RWPE2 (cell line): ENCODE results near the gene MRPL47.

Experiments used
- ATAC-seq: fragments of 200-7000 bp; cut with Tn5 transposase; 3 replicates; pipeline ENCODE4 v1.9.1; 2021; ENCODE audit warnings: low read depth
- DNase-seq: peaks from one replicate; pipeline ENCODE4 v3.0.0-alpha.2; 2020; ENCODE audit warnings: low spot score
- H3K27ac ChIP-seq: fragments of 450-650 bp; 2 replicates; pipeline ENCODE4 v1.5.1; 2017; ENCODE audit warnings: mild to moderate bottlenecking; ENCODE audit not compliant: poor library complexity, severe bottlenecking
- H3K27me3 ChIP-seq: fragments of 250-450 bp; sonication (Bioruptor Pico); 2 replicates; pipeline ENCODE4 v1.5.1; 2021; ENCODE audit warnings: mild to moderate bottlenecking, moderate library complexity; ENCODE audit not compliant: insufficient read depth, poor library complexity, severe bottlenecking
- H3K36me3 ChIP-seq: fragments of 250-450 bp; sonication (Bioruptor Pico); 2 replicates; pipeline ENCODE4 v1.5.1; 2020; ENCODE audit warnings: low read depth, mild to moderate bottlenecking, moderate library complexity
- H3K4me1 ChIP-seq: fragments of 250-450 bp; sonication (Bioruptor Pico); 2 replicates; pipeline ENCODE4 v1.5.1; 2021; ENCODE audit warnings: mild to moderate bottlenecking, moderate library complexity; ENCODE audit not compliant: insufficient read depth, poor library complexity, severe bottlenecking
- H3K4me3 ChIP-seq: fragments of 250-450 bp; sonication (Bioruptor Pico); 2 replicates; pipeline ENCODE4 v1.5.1; 2021; ENCODE audit warnings: mild to moderate bottlenecking, moderate library complexity; ENCODE audit not compliant: severe bottlenecking
- H3K9me3 ChIP-seq: fragments of 250-450 bp; sonication (Bioruptor Pico); 2 replicates; pipeline ENCODE4 v1.5.1; 2021; ENCODE audit warnings: mild to moderate bottlenecking, moderate library complexity; ENCODE audit not compliant: severe bottlenecking
- TF ChIP-seq, protein P1 (sequence below): fragments of 450-650 bp; IDR thresholded peaks from one replicate; pipeline ENCODE4 v1.5.1; 2017; ENCODE audit warnings: mild to moderate bottlenecking, moderate library complexity; ENCODE audit not compliant: poor library complexity, severe bottlenecking

Gene MRPL47

DNA sequence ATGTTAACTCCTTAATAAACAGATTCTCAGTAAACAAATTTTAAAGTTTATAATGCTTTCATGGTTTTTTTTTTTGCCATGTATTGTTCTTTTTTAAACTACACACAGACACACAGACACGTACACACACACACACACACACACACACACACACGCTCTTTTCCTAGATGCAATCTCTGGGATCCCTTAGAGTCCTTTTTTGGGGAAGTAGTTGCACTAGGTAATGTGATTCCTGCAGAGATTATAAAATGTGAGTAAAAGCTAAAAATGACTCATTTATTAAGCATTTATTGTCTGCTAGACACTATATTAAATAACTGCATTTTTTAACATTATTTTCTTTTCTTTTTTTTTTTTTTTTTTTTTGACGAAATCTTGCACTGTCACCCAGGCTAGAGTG is 20.0 kb upstream of the MRPL47 start:
- Histone ChIP-seq H3K36me3 (peaks cover 54% of the 10 kb centered on the region), H3K4me1 (no peaks in the 10 kb centered on the region), H3K4me3 (no peak overlapping the region), H3K27ac (no peak overlapping the region), H3K9me3 (no peaks in the 10 kb centered on the region), H3K27me3 (no peaks in the 10 kb centered on the region)
- TF ChIP-seq, protein P1, sequence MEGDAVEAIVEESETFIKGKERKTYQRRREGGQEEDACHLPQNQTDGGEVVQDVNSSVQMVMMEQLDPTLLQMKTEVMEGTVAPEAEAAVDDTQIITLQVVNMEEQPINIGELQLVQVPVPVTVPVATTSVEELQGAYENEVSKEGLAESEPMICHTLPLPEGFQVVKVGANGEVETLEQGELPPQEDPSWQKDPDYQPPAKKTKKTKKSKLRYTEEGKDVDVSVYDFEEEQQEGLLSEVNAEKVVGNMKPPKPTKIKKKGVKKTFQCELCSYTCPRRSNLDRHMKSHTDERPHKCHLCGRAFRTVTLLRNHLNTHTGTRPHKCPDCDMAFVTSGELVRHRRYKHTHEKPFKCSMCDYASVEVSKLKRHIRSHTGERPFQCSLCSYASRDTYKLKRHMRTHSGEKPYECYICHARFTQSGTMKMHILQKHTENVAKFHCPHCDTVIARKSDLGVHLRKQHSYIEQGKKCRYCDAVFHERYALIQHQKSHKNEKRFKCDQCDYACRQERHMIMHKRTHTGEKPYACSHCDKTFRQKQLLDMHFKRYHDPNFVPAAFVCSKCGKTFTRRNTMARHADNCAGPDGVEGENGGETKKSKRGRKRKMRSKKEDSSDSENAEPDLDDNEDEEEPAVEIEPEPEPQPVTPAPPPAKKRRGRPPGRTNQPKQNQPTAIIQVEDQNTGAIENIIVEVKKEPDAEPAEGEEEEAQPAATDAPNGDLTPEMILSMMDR, result no peak
- no peak for DNase-seq
- no peak for ATAC-seq

DNA sequence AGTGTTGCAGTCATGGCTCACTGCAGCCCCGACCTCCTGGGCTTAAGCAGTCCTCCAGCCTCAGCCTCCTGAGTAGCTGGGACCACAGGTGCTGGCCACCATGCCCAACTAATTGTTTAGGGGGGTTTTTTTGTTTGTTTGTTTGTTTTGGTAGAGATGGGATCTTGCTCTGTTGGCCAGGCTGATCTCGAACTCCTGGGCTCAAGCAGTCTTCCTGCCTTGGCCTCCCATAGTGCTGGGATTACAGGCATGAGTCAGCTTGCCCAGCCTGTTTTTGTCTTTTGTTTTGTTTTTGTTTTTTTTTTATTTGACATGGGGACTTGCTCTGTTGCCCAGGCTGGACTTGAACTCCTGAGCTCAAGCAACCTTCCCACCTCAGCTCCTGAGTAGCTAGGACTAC is 17.6 kb upstream of the MRPL47 start:
- Histone ChIP-seq H3K4me1 (no peaks in the 10 kb centered on the region), H3K4me3 (no peak overlapping the region), H3K27me3 (no peaks in the 10 kb centered on the region), H3K36me3 (peaks cover 78% of the 10 kb centered on the region), H3K27ac (no peak overlapping the region), H3K9me3 (no peaks in the 10 kb centered on the region)
- no peak for DNase-seq
- ATAC-seq, result no peak
- TF ChIP-seq, protein P1, result no peak

DNA sequence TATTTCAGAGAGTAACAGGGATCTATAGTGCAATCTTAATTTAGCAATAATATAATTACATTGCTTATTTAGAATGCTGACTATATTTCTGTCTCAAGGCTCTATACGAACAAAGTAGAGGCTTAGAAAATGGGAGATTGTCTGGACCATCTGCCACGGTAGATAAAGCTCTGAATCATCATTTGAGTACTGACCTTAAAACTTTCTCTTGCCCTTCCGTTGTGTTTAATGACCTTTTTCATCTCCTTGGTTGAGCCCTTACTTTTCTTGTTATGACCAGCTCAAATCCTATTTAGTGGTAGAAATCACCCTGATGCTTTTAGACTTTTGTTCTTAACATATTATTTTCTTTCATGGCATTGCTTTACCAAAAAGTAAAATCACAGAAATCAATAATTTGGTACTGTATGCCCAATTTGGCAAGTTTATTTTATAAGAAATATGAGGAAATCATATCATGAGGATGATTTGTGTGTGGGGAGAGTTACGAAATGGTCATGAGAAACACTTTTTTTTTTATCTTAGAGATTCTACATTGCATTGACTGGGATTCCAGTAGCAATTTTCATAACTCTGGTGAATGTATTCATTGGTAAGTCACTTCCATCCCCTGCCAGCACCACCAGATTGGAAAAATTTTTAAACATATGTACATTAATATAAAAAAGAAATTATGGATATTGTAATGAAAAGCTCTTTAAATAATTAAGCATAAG is 11.2 kb upstream of the MRPL47 start:
- no peak overlapping the region for H3K4me3 ChIP-seq
- no peaks in the 10 kb centered on the region for H3K27me3 ChIP-seq
- DNase-seq (no peak), ATAC-seq (no peak)
- no peaks in the 10 kb centered on the region for H3K9me3 ChIP-seq
- H3K27ac ChIP-seq, result no peak overlapping the region
- H3K4me1 ChIP-seq, result peaks cover 6% of the 10 kb centered on the region
- H3K36me3 ChIP-seq, result peaks cover 68% of the 10 kb centered on the region
- TF ChIP-seq, protein P1, result no peak

DNA sequence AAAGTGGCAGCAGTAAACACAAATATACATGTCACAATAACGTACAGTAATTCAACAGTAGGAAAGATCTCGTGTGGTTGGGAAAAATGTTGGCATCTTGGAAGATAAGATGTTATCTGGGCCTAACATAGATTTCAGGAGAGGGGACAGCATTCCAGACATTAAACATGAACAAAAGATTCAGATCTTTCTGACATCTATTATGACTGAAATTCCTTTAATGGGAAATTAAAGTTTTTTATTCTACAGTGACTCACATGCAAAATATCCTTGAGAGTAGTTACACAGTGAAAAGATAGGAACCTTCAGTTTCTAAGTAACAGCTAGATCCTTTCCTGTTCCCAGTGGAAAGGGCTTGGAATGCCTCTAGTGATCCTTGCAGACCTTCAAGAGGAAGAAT is 9.4 kb upstream of the MRPL47 start:
- Histone ChIP-seq H3K27me3 (no peaks in the 10 kb centered on the region), H3K36me3 (peaks cover 67% of the 10 kb centered on the region), H3K9me3 (no peaks in the 10 kb centered on the region), H3K4me1 (peaks cover 6% of the 10 kb centered on the region), H3K4me3 (no peak overlapping the region), H3K27ac (no peak overlapping the region)
- no peak for DNase-seq
- 0 out of 3 replicates have a peak, but pooled peaks have one; percentile 35 for ATAC-seq
- TF ChIP-seq, protein P1, result no peak

DNA sequence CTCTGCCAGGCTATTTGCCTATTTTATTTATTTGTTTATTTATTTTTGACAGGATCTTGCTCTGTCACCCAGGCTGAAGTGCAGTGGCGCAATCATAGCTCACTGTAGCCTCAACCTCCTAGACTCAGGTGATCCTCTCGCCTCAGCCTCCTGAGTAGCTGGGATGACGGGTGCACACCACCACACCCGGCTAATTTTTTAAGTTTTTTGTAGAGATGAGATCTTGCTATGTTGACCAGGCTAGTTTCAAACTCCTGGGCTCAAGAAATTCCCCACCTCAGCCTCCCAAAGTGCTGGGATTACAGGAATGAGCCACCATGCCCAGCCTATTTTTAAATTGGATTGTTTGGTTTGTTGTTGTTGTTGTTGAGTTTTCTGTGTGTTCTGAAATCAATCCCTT is 5.6 kb upstream of the MRPL47 start:
- Histone ChIP-seq H3K4me1 (peaks cover 6% of the 10 kb centered on the region), H3K9me3 (no peaks in the 10 kb centered on the region), H3K36me3 (peaks cover 50% of the 10 kb centered on the region), H3K27ac (no peak overlapping the region), H3K4me3 (no peak overlapping the region), H3K27me3 (no peaks in the 10 kb centered on the region)
- TF ChIP-seq, protein P1, result no peak
- no peak for DNase-seq
- ATAC-seq, result no peak
